Choroid plexus epithelial cell (primary cell): ENCODE data around the gene MXD3.
"Not testable (repeated sequence)": the region's sequence is repeated elsewhere in the genome, so short reads cannot be mapped to it uniquely, and the experiment has no call there.

ENCODE experiments used
- DNase-seq: peaks from one replicate; pipeline ENCODE4 v3.0.0-alpha.2; 2010; ENCODE audit warnings: low read depth
- H3K4me3 ChIP-seq: 2 replicates; pipeline ENCODE4 v1.5.1; 2011; ENCODE audit warnings: low read depth, mild to moderate bottlenecking, control low read depth, low read length, moderate library complexity
- CTCF ChIP-seq: conservative IDR thresholded peaks from 2 replicates; pipeline ENCODE4 v1.5.1; 2011; ENCODE audit warnings: low read depth, mild to moderate bottlenecking, control low read depth, inconsistent platforms, low read length, moderate library complexity

The MXD3 gene

GRCh38 chr5:177344891-177345290 is 33.2 kb upstream of the MXD3 start:
- DNase-seq, result no peak
- no peak overlapping the region for H3K4me3 ChIP-seq
- TF ChIP-seq CTCF, result no peak

- no peak for DNase-seq
- TF ChIP-seq CTCF, result no peak
- H3K4me3 ChIP-seq, result no peak overlapping the region
Observed at GRCh38 chr5:177343777-177344176, 32.1 kb upstream of the MXD3 start.

DNA sequence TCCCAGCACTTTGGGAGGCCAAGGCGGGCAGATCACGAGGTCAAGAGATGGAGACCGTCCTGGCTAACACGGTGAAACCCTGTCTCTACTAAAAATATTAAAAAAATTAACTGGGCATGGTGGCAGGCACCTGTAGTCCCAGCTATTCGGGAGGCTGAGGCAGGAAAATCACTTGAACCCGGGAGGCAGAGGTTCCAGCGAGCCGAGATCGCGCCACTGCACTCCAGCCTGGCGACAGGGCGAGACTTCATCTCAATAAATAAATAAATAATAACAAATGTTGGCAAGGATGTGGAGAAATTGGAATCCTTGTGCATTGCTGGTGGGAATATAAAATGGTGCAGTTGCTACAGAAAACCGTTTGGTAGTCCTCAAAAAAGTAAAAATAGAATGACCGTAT is 31.3 kb upstream of the MXD3 start:
- not testable (repeated sequence) for H3K4me3 ChIP-seq, DNase-seq

DNA sequence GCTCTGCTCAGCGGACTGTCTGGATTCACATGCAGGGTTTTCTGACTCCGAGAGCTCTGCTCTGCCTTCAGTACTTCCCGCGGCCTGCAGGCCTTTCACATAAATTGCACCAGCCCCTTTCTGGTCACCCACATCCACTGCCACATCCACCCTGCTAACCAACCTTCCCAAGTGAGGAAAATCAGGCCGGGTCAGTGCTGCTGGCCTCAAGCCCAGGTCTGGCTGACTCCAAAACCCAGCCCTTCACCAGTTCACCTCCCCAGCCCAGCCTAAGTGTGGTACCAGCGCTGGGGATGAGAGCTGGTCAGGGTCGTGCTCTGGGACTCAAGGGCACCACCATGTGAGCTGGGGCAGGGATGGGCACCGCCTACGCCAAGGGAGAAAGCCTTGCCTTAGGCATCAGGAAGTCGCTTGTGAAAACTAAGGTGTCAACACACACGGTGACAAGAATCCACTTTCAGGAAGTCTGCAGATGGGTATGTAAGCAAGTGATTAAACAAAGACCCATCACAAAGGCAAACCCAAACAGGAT is 27.5 kb upstream of the MXD3 start:
- no peak for TF ChIP-seq CTCF
- no peak for DNase-seq
- no peak overlapping the region for H3K4me3 ChIP-seq

DNA sequence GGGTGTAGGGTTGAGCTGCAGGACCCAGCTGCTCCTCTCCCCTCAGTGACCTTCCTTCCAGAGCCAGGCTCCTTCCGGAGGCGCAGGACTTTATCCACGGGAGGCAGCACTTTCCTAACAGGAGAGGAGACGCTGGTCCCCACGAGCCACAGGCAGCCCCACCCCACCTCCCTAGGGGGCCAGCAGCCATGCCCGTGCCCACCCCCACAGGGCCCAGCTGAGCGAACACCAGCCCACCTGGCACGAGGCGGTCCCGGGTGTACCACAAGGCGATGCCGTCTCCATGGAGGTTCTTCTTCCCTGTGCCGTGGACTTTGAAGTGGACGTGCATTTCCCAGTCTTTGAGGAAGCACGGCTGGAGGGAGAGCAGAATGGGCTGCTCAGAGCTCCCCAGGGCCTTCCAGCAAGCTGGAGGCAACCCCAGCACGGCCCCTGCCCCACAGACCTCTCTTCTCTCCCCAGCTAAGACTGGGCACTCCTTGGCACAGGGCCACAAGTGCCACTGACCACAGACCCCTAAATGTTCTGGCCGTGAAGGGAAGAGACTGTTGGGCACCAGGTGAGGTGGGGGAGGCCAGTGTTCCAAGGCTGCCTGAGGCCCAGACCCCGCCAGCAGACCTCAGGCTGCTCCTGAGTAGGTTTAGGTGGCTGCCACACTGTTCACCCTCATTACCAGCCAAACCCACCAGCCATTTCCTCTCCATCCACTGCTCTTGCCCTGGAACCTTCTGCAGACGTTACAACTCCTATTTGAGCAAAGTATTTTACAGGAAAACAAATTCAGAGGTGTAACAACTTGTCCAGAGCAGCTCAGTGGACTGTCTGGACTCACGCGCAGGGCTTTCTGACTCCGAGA is 26.8 kb upstream of the MXD3 start:
- DNase-seq, result no peak
- no peak overlapping the region for H3K4me3 ChIP-seq
- no peak for TF ChIP-seq CTCF

- no peak for DNase-seq
Observed at GRCh38 chr5:177336603-177337494, 25.2 kb upstream of the MXD3 start.

More at GRCh38 chr5:177336603-177337494, 25.2 kb upstream of the MXD3 start:
- H3K4me3 ChIP-seq, result no peak overlapping the region
- TF ChIP-seq CTCF, result no peak
